Ishikawa (cell line): ENCODE results near the gene FLNC.

Experiments
- CEBPB ChIP-seq: IDR thresholded peaks from 2 replicates; pipeline ENCODE4 v1.6.1; 2012
- CREB1 ChIP-seq: IDR thresholded peaks from 2 replicates; pipeline ENCODE4 v1.6.1; 2012; ENCODE audit warnings: low read depth
- EP300 ChIP-seq: IDR thresholded peaks from 2 replicates; pipeline ENCODE4 v1.6.1; 2012; ENCODE audit warnings: borderline replicate concordance
- MAX ChIP-seq: IDR thresholded peaks from 2 replicates; pipeline ENCODE4 v1.6.1; 2012
- NFIC ChIP-seq: IDR thresholded peaks from 2 replicates; pipeline ENCODE4 v1.6.1; 2012
- RAD21 ChIP-seq: IDR thresholded peaks from 2 replicates; pipeline ENCODE4 v1.6.1; 2012; ENCODE audit warnings: low read depth
- REST ChIP-seq: IDR thresholded peaks from 2 replicates; pipeline ENCODE4 v1.6.1; 2012; ENCODE audit warnings: low read depth, mild to moderate bottlenecking
- TAF1 ChIP-seq: IDR thresholded peaks from 2 replicates; pipeline ENCODE4 v1.6.1; 2012; ENCODE audit warnings: low read depth, mild to moderate bottlenecking
- TCF12 ChIP-seq: IDR thresholded peaks from 2 replicates; pipeline ENCODE4 v1.6.1; 2012; ENCODE audit warnings: low read depth
- ZBTB7A ChIP-seq: IDR thresholded peaks from 2 replicates; pipeline ENCODE4 v1.6.1; 2012; ENCODE audit warnings: low read depth

GRCh38 chr7:128835231-128835751, 5.1 kb downstream of the FLNC start:
- no peak for TF ChIP-seq CREB1
- TF ChIP-seq EP300 = no peak
- no peak for TF ChIP-seq REST
- TF ChIP-seq RAD21 = no peak
- TF ChIP-seq CEBPB = no peak
- no peak for TF ChIP-seq TAF1
- TF ChIP-seq MAX = no peak
- TF ChIP-seq TCF12 = no peak
- TF ChIP-seq ZBTB7A = no peak
- TF ChIP-seq NFIC = no peak
